ENCODE measurements around the gene PAGR1.

Gene PAGR1

GRCh38 chr16:29810699-29811169 lies 5.2 kb upstream of the PAGR1 start:
- TF ChIP-seq MAX (IDR thresholded peaks at IDR 0.05) (no peak), TAF1 (IDR thresholded peaks at IDR 0.05; ENCODE audit: low read depth) (no peak), CEBPB (IDR thresholded peaks at IDR 0.05) (no peak)

GRCh38 chr16:29811170-29811895 lies 4.6 kb upstream of the PAGR1 start:
- TF ChIP-seq TAF1 (IDR thresholded peaks at IDR 0.05; ENCODE audit: low read depth) (no peak), RAD21 (IDR thresholded peaks at IDR 0.05; ENCODE audit: low read depth) (no peak), ZBTB7A (IDR thresholded peaks at IDR 0.05; ENCODE audit: low read depth) (0 out of 2 replicates have a peak, but pooled peaks have one; percentile 3), YY1 (IDR thresholded peaks at IDR 0.05; ENCODE audit: low read depth) (peak; percentile 37), TEAD4 (IDR thresholded peaks at IDR 0.05) (no peak), FOXM1 (IDR thresholded peaks at IDR 0.05; ENCODE audit: borderline replicate concordance, low read depth) (no peak), CEBPB (IDR thresholded peaks at IDR 0.05) (no peak), EGR1 (IDR thresholded peaks at IDR 0.05) (no peak)

DNA sequence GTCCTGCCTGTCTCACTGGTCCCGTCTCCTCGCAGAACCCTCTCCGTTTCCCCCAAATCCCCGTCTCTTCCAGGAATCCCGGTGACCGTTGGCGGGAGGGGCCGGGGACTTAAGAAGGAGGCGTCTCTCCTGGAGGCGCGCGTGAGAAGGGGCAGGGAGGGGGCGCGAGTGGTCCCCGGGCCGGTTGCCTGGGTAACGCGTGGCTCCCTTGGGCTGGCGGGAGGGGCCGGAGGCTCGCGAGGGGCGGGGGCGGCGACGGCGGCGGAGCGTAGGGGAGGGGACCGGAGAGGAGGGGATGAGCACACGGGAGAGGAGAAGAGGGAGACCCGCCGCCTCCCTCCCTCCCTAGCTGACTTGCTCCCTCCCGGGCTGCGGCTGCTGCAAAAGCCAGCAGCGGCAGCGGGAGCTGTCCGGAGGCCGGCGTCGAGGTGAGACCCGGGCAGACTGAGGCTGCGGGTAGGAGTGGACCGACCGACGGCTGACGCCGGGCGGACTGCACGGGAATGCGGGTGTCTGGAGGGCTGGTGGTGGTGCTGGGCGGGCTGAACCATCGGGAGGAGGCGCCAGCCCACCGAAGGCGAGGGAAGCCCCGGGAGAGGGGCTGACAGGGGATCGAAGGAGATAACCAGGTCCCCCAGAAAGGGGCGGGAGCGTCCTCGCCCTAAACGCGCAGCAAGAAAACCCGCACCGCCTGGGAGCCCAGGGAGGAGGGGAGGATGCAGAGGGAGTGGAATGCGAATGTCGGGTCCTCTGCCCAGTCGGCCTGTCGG lies 3.9 kb upstream of the PAGR1 start, which contains the start of gene PRRT2:
PRRT2 (plus strand) TSS at position 298 of the 770 bp plus-strand sequence. CDS start 862 bp downstream, outside the sequence.
- TF ChIP-seq ZBTB7A (IDR thresholded peaks at IDR 0.05; ENCODE audit: low read depth) = peak; percentile 48; the same call in 1 of the 2 replicates
- TF ChIP-seq USF1 (IDR thresholded peaks at IDR 0.05) = no peak

GRCh38 chr16:29812754-29813643 lies 3.0 kb upstream of the PAGR1 start:
- no peak for TF ChIP-seq ZBTB7A (IDR thresholded peaks at IDR 0.05; ENCODE audit: low read depth)
- TF ChIP-seq, protein P1, sequence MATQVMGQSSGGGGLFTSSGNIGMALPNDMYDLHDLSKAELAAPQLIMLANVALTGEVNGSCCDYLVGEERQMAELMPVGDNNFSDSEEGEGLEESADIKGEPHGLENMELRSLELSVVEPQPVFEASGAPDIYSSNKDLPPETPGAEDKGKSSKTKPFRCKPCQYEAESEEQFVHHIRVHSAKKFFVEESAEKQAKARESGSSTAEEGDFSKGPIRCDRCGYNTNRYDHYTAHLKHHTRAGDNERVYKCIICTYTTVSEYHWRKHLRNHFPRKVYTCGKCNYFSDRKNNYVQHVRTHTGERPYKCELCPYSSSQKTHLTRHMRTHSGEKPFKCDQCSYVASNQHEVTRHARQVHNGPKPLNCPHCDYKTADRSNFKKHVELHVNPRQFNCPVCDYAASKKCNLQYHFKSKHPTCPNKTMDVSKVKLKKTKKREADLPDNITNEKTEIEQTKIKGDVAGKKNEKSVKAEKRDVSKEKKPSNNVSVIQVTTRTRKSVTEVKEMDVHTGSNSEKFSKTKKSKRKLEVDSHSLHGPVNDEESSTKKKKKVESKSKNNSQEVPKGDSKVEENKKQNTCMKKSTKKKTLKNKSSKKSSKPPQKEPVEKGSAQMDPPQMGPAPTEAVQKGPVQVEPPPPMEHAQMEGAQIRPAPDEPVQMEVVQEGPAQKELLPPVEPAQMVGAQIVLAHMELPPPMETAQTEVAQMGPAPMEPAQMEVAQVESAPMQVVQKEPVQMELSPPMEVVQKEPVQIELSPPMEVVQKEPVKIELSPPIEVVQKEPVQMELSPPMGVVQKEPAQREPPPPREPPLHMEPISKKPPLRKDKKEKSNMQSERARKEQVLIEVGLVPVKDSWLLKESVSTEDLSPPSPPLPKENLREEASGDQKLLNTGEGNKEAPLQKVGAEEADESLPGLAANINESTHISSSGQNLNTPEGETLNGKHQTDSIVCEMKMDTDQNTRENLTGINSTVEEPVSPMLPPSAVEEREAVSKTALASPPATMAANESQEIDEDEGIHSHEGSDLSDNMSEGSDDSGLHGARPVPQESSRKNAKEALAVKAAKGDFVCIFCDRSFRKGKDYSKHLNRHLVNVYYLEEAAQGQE (IDR thresholded peaks at IDR 0.05; ENCODE audit: low read depth) = no peak
- TF ChIP-seq TCF12 (IDR thresholded peaks at IDR 0.05; ENCODE audit: low read depth) = no peak
- TF ChIP-seq FOXM1 (IDR thresholded peaks at IDR 0.05; ENCODE audit: borderline replicate concordance, low read depth) = no peak
- no peak for TF ChIP-seq MAX (IDR thresholded peaks at IDR 0.05)
- no peak for TF ChIP-seq RAD21 (IDR thresholded peaks at IDR 0.05; ENCODE audit: low read depth)
- no peak for TF ChIP-seq EGR1 (IDR thresholded peaks at IDR 0.05)
- TF ChIP-seq TAF1 (IDR thresholded peaks at IDR 0.05; ENCODE audit: low read depth) = no peak
- TF ChIP-seq TEAD4 (IDR thresholded peaks at IDR 0.05) = no peak

- TF ChIP-seq CEBPB (IDR thresholded peaks at IDR 0.05) (no peak), EGR1 (IDR thresholded peaks at IDR 0.05) (no peak), FOXM1 (IDR thresholded peaks at IDR 0.05; ENCODE audit: borderline replicate concordance, low read depth) (no peak), CREB1 (IDR thresholded peaks at IDR 0.05; ENCODE audit: low read depth) (no peak), USF1 (IDR thresholded peaks at IDR 0.05) (no peak), MAX (IDR thresholded peaks at IDR 0.05) (no peak), TCF12 (IDR thresholded peaks at IDR 0.05; ENCODE audit: low read depth) (no peak), TEAD4 (IDR thresholded peaks at IDR 0.05) (no peak), EP300 (IDR thresholded peaks at IDR 0.05; ENCODE audit: borderline replicate concordance) (no peak), NFIC (IDR thresholded peaks at IDR 0.05) (no peak), RAD21 (IDR thresholded peaks at IDR 0.05; ENCODE audit: low read depth) (no peak)
Observed at GRCh38 chr16:29813644-29814562, 2.0 kb upstream of the PAGR1 start.

GRCh38 chr16:29814592-29814991 lies 1.4 kb upstream of the PAGR1 start:
- no peak for TF ChIP-seq NFIC (IDR thresholded peaks at IDR 0.05)
- TF ChIP-seq CEBPB (IDR thresholded peaks at IDR 0.05) = no peak
- TF ChIP-seq CREB1 (IDR thresholded peaks at IDR 0.05; ENCODE audit: low read depth) = no peak
- no peak for TF ChIP-seq YY1 (IDR thresholded peaks at IDR 0.05; ENCODE audit: low read depth)
- no peak for TF ChIP-seq EP300 (IDR thresholded peaks at IDR 0.05; ENCODE audit: borderline replicate concordance)
- TF ChIP-seq TAF1 (IDR thresholded peaks at IDR 0.05; ENCODE audit: low read depth) = no peak
- no peak for TF ChIP-seq ZBTB7A (IDR thresholded peaks at IDR 0.05; ENCODE audit: low read depth)
- no peak for TF ChIP-seq TEAD4 (IDR thresholded peaks at IDR 0.05)
- no peak for TF ChIP-seq RAD21 (IDR thresholded peaks at IDR 0.05; ENCODE audit: low read depth)
- TF ChIP-seq EGR1 (IDR thresholded peaks at IDR 0.05) = no peak
